Endodermal cell (in vitro differentiated cells): ENCODE measurements around the gene CAP2. TPM values are rescaled to one million over a fixed set of nuclear protein-coding genes. Genes with fewer than 3 reads are reported as not detected.
"Not testable (repeated sequence)": the region's sequence is repeated elsewhere in the genome, so short reads cannot be mapped to it uniquely, and the experiment has no call there.

Experiments
- DNase-seq: peaks from one replicate; pipeline ENCODE4 v3.0.0-alpha.2; 2017
- H3K27ac ChIP-seq: 2 replicates; pipeline ENCODE4 v1.5.1; 2013; ENCODE audit warnings: mild to moderate bottlenecking, low read depth, low read length, moderate library complexity
- H3K27me3 ChIP-seq: 2 replicates; pipeline ENCODE4 v1.6.1; 2013; ENCODE audit warnings: mild to moderate bottlenecking, low read length, moderate library complexity; ENCODE audit not compliant: insufficient read depth, control insufficient read depth, poor library complexity, severe bottlenecking
- H3K36me3 ChIP-seq: 2 replicates; pipeline ENCODE4 v1.7.0; 2013; ENCODE audit warnings: mild to moderate bottlenecking, low read length, moderate library complexity; ENCODE audit not compliant: control insufficient read depth, insufficient read depth
- H3K4me1 ChIP-seq: one replicate; pipeline ENCODE4 v1.7.0; 2013; ENCODE audit warnings: low read length; ENCODE audit not compliant: control insufficient read depth, insufficient read depth
- H3K4me3 ChIP-seq: 2 replicates; pipeline ENCODE4 v1.5.1; 2013; ENCODE audit warnings: mild to moderate bottlenecking, low read length, moderate library complexity
- H3K9ac ChIP-seq: 2 replicates; pipeline ENCODE4 v1.6.1; 2013; ENCODE audit warnings: mild to moderate bottlenecking, low read length, moderate library complexity; ENCODE audit not compliant: poor library complexity, severe bottlenecking; ENCODE audit errors: extremely low read depth
- H3K9me3 ChIP-seq: 2 replicates; pipeline ENCODE4 v1.6.1; 2013; ENCODE audit warnings: mild to moderate bottlenecking, low read length, moderate library complexity; ENCODE audit not compliant: control insufficient read depth
- H3K27ac Mint-ChIP-seq: 2 replicates; pipeline ENCODE4 v1.8.0; 2020; ENCODE audit warnings: mixed read lengths
- H3K27me3 Mint-ChIP-seq: 2 replicates; pipeline ENCODE4 v1.8.0; 2021; ENCODE audit warnings: mild to moderate bottlenecking, mixed read lengths; ENCODE audit not compliant: insufficient read depth
- H3K36me3 Mint-ChIP-seq: 2 replicates; pipeline ENCODE4 v1.8.0; 2020; ENCODE audit warnings: low read depth, mixed read lengths
- H3K4me1 Mint-ChIP-seq: 2 replicates; pipeline ENCODE4 v1.8.0; 2020; ENCODE audit warnings: mixed read lengths
- H3K4me3 Mint-ChIP-seq: 2 replicates; pipeline ENCODE4 v1.8.0; 2020; ENCODE audit warnings: mild to moderate bottlenecking, moderate library complexity, mixed read lengths
- H3K9me3 Mint-ChIP-seq: 2 replicates; pipeline ENCODE4 v1.8.0; 2020; ENCODE audit warnings: mild to moderate bottlenecking, mixed read lengths
- WGBS, 2 experiments: methylation state at CpG; one replicate each; pipeline versions ENCODE4 v1.1.5 to v1.1.7; 2013; ENCODE audit warnings: missing lambda C conversion rate in 2 of 2, mixed read lengths in 1 of 2; ENCODE audit not compliant: insufficient coverage in 1 of 2, insufficient read length in 1 of 2; 5-methylcytosine and 5-hydroxymethylcytosine counted together
- total RNA-seq, 2 donors: library from RNA; stranded (reverse); fragmentation: NEBNext Ultra II Directional in 1 of 2; extraction: Animal tissue kit (Norgen Biotek cat#: 25700) in 1 of 2; gene quantifications; 2 replicates in 1 of 2; 3 replicates in 1 of 2; pipeline ENCODE4 v1.2.1, GENCODE V29; 2021
- TF ChIP-seq, protein P1 (sequence below): fragments of 200-600 bp; sonication (generic); conservative IDR thresholded peaks from 2 replicates; pipeline ENCODE4 v1.5.0; 2021; ENCODE audit warnings: antibody characterized with exemption, mild to moderate bottlenecking

Gene CAP2
- total RNA-seq, 2 donors from 2014 or later, result 29.8 to 35.9 TPM

DNA sequence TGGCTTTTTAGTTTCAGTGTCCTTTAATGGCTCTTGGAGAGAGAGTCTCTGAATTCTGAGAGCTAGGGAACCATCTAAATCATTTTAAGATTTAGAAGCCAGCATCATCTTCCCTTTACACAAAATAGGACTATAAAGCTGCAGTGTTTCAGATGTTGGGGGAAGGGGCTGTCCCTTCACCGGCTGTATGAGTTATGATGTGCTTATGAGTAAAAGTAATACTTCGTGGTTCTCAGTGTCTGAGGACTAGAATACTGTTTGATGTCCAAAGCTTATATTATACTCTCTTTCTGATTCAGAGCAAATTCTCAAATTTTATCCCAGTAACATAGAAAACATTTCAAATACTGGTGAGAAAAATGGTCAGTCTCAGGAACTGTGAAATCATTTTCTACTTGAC is 143.2 kb downstream of the CAP2 start:
- H3K27me3 Mint-ChIP-seq, result no peaks in the 10 kb centered on the region
- Histone ChIP-seq H3K4me1 (no peaks in the 10 kb centered on the region), H3K9me3 (no peaks in the 10 kb centered on the region), H3K27me3 (no peaks in the 10 kb centered on the region), H3K36me3 (peaks cover 70% of the 10 kb centered on the region), H3K27ac (no peak overlapping the region), H3K4me3 (no peak overlapping the region), H3K9ac (no peak overlapping the region)
- H3K4me3 Mint-ChIP-seq, result no peak overlapping the region
- H3K4me1 Mint-ChIP-seq, result no peaks in the 10 kb centered on the region
- no peak for DNase-seq
- peaks cover 53% of the 10 kb centered on the region for H3K36me3 Mint-ChIP-seq
- WGBS, 2 experiments, result 83% methylated on average over 1 of the region's 2 CpGs; no CpG with 5 or more reads in 1 of the 2 experiments
- no peaks in the 10 kb centered on the region for H3K9me3 Mint-ChIP-seq
- H3K27ac Mint-ChIP-seq, result no peak overlapping the region
- TF ChIP-seq, protein P1, sequence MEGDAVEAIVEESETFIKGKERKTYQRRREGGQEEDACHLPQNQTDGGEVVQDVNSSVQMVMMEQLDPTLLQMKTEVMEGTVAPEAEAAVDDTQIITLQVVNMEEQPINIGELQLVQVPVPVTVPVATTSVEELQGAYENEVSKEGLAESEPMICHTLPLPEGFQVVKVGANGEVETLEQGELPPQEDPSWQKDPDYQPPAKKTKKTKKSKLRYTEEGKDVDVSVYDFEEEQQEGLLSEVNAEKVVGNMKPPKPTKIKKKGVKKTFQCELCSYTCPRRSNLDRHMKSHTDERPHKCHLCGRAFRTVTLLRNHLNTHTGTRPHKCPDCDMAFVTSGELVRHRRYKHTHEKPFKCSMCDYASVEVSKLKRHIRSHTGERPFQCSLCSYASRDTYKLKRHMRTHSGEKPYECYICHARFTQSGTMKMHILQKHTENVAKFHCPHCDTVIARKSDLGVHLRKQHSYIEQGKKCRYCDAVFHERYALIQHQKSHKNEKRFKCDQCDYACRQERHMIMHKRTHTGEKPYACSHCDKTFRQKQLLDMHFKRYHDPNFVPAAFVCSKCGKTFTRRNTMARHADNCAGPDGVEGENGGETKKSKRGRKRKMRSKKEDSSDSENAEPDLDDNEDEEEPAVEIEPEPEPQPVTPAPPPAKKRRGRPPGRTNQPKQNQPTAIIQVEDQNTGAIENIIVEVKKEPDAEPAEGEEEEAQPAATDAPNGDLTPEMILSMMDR, result no peak

DNA sequence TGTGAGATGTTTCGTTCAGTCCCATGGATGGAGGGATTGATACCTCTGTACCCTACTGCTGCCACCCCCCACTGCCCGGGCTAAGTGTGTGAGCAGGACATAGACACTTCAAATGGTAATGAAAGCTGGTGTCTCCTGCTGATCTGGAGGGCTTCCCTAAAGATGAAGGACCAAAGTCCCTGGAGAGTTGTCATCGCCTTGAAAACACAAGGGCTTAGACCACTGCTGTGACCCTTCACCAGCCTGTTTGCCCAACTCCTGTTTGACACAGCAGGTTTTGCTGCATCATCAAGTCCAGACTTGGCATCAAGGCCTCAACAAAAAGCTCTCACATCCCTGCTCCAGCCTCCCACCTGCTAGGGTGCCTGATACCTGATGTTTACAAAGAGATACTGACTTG is 148.8 kb downstream of the CAP2 start:
- TF ChIP-seq, protein P1, result no peak
- Mint-ChIP-seq H3K27ac (no peak overlapping the region), H3K4me1 (peaks cover 10% of the 10 kb centered on the region), H3K27me3 (no peaks in the 10 kb centered on the region), H3K4me3 (no peak overlapping the region), H3K36me3 (peaks cover 77% of the 10 kb centered on the region), H3K9me3 (peaks cover 2% of the 10 kb centered on the region)
- H3K27ac ChIP-seq, result no peak overlapping the region
- H3K36me3 ChIP-seq, result peaks cover 74% of the 10 kb centered on the region
- no peaks in the 10 kb centered on the region for H3K27me3 ChIP-seq
- H3K9me3 ChIP-seq, result peaks cover 11% of the 10 kb centered on the region
- WGBS, 2 experiments, result 90 to 94% methylated on average over 2 to 3 of the region's 3 CpGs
- DNase-seq, result no peak
- H3K4me1 ChIP-seq, result no peaks in the 10 kb centered on the region
- H3K9ac ChIP-seq, result no peak overlapping the region
- H3K4me3 ChIP-seq, result no peak overlapping the region

DNA sequence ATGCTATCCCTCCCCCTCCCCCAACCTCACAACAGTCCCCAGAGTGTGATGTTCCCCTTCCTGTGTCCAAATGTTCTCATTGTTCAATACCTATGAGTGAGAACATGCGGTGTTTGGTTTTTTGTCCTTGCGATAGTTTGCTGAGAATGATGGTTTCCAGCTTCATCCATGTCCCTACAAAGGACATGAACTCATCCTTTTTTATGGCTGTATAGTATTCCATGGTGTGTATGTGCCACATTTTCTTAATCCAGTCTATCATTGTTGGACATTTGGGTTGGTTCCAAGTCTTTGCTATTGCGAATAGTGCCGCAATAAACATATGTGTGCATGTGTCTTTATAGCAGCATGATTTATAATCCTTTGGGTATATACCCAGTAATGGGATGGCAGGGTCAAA is 152.3 kb downstream of the CAP2 start:
- no CpG with 5 or more reads among the region's 4 CpGs for WGBS, 2 experiments

DNA sequence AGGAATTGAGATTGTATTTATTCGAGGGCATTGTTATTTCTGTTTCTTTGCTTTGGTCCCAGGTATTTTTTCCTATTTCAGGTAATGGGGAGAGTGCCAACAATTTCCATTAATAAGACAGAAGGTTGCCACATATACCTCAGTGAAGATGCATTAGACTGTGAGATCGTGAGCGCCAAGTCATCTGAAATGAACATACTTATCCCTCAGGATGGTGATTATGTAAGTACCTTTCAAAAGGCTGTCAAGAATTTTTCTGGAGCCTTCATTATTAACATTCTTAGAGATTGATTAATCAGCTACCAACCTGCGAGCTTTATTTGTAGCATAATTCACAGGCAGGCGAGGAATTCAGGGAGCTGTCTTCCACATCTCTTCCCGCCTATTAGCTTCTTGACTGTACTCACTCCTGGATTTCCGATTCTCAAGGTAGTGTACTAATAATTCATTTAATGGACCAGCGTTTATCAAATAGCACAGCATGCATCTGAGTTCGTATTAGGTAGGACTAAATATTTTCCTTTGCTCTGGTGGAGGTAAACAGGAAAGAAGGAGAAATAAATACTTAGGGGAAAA is 158.1 kb downstream of the CAP2 start:
- H3K4me3 Mint-ChIP-seq, result no peak overlapping the region
- Histone ChIP-seq H3K36me3 (peaks cover 83% of the 10 kb centered on the region), H3K27me3 (no peaks in the 10 kb centered on the region), H3K9ac (no peak overlapping the region), H3K27ac (no peak overlapping the region), H3K4me1 (no peaks in the 10 kb centered on the region), H3K4me3 (no peak overlapping the region), H3K9me3 (peaks cover 5% of the 10 kb centered on the region)
- no peaks in the 10 kb centered on the region for H3K27me3 Mint-ChIP-seq
- no peaks in the 10 kb centered on the region for H3K4me1 Mint-ChIP-seq
- TF ChIP-seq, protein P1, result no peak
- H3K9me3 Mint-ChIP-seq, result no peaks in the 10 kb centered on the region
- no peak for DNase-seq
- H3K36me3 Mint-ChIP-seq, result peaks cover 61% of the 10 kb centered on the region
- WGBS, 2 experiments, result 96 to 98% methylated on average over 9 of the region's 9 CpGs
- H3K27ac Mint-ChIP-seq, result no peak overlapping the region

More for the DNA sequence above, 152.3 kb downstream of the CAP2 start:
- Histone ChIP-seq H3K9me3 (peaks cover 11% of the 10 kb centered on the region), H3K36me3 (peaks cover 71% of the 10 kb centered on the region)
- not testable (repeated sequence) for H3K4me3 Mint-ChIP-seq, H3K4me1 ChIP-seq, H3K27ac ChIP-seq, H3K4me1 Mint-ChIP-seq, H3K27me3 Mint-ChIP-seq, H3K9me3 Mint-ChIP-seq, H3K27ac Mint-ChIP-seq, DNase-seq, H3K27me3 ChIP-seq, H3K9ac ChIP-seq, H3K4me3 ChIP-seq
- H3K36me3 Mint-ChIP-seq, result peaks cover 62% of the 10 kb centered on the region
